Measurements from ENCODE around the gene SESN1.
"Not testable (repeated sequence)": the region's sequence is repeated elsewhere in the genome, so short reads cannot be mapped to it uniquely, and the experiment has no call there.

Gene SESN1

GRCh38 chr6:109094416-109095035 lies at the start of gene SESN1:
Gene SESN1 (minus strand): TSS chr6:109094846. CDS start chr6:109094073, 773 bp downstream.
- no peak for TF ChIP-seq CTCF (conservative IDR thresholded peaks at IDR 0.05; ENCODE audit: low read depth, low read length)
- H3K4me3 ChIP-seq (ENCODE audit: low read depth, low read length) = peak within 1 kb of the TSS; percentile 89
- peak; percentile 99 for DNase-seq (ENCODE audit: low read depth)

DNA sequence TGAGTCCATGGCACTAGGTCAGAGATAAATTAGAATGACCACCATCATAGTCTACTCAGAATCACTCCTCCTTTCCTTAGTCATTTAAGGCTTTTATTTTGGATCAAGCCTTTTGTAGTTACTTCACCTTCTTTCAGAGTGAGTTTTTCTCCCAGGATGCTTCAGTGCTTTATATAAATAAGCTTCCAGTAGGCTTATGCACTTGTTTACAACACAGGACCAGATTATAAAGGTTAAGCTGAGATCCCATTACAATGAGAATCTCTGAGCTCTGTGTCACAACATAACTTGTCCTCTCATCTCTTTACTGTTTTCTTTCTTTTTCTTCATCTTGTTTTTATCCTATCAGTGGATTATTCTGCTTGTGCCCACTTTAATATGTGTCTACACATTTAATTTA lies 48.5 kb upstream of the SESN1 start:
- TF ChIP-seq CTCF (conservative IDR thresholded peaks at IDR 0.05; ENCODE audit: low read depth, low read length) = no peak
- peak; percentile 8 for DNase-seq (ENCODE audit: low read depth)
- no peak overlapping the region for H3K4me3 ChIP-seq (ENCODE audit: low read depth, low read length)

GRCh38 chr6:109142067-109142466 lies 47.4 kb upstream of the SESN1 start:
- not testable (repeated sequence) for H3K4me3 ChIP-seq (ENCODE audit: low read depth, low read length); DNase-seq (ENCODE audit: low read depth)

DNA sequence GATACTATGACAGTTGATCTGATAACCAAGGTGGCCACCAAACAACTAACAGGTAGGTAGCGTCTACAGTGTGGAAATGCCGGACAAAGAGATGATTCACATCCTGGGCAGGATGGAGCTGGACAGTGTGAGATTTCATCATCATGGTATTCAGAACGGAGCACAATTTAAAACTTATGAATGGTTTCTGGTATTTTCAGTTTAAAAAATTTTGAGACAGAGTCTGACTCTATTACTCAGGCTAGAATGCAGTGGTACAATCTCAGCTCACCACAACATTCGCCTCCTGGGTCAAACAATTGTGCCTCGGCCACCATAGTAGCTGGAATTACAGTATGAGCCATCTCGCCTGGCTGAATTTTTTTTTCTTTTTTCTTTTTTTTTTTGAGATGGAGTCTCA lies 44.5 kb upstream of the SESN1 start:
- H3K4me3 ChIP-seq (ENCODE audit: low read depth, low read length) = no peak overlapping the region
- no peak for TF ChIP-seq CTCF (conservative IDR thresholded peaks at IDR 0.05; ENCODE audit: low read depth, low read length)
- DNase-seq (ENCODE audit: low read depth) = peak; percentile 70

DNA sequence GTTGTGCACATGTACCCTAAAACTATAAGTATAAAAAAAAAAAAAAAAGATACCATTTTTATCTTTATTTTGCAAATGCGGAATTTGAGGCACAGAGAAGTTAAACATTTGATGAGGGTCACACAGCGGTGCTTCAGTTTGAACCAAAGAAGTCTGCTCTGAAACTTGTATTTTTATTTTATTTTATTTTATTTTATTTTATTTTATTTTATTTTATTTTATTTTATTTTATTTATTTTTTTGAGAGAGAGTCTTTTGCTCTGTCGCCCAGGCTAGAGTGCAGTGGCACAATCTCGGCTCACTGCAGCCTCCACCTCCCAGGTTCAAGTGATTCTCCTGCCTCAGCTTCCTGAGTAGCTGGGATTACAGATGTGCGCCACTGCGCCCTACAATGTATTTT lies 41.9 kb upstream of the SESN1 start:
- not testable (repeated sequence) for H3K4me3 ChIP-seq (ENCODE audit: low read depth, low read length); DNase-seq (ENCODE audit: low read depth)

DNA sequence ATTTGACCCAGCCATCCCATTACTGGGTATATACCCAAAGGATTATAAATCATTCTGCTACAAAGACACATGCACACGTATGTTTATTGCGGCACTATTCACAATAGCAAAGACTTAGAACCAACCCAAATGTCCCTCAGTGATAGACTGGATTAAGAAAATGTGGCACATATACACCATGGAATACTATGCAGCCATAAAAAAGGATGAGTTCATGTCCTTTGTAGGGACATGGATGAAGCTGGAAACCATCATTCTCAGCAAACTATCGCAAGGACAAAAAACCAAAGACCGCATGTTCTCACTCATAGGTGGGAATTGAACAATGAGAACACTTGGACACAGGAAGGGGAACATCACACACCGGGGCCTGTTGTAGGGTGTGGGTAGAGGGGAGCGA lies 41.4 kb upstream of the SESN1 start:
- not testable (repeated sequence) for H3K4me3 ChIP-seq (ENCODE audit: low read depth, low read length); DNase-seq (ENCODE audit: low read depth)

- DNase-seq (ENCODE audit: low read depth); H3K4me3 ChIP-seq (ENCODE audit: low read depth, low read length): not testable (repeated sequence)
These were observed 41.0 kb upstream of the SESN1 start for GRCh38 chr6:109135600-109135999.

DNA sequence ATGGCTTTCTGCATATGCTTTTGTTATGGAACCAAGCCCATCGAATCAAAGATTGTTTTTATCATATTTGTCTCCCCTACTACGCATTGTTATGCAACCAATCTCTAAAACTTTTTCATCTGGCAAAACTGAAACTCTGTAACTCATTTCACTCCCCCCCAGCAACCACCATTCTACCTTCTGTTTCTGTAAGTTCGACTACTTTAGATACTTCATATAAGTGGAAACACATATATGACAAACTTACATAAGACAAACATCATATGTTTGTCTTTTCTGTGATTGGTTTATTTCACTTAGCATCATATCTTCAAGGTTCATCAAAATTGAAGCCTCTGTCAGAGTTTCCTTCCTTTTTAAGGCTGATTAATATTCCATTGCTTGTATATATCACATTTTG lies 35.4 kb upstream of the SESN1 start:
- no peak for DNase-seq (ENCODE audit: low read depth)
- no peak overlapping the region for H3K4me3 ChIP-seq (ENCODE audit: low read depth, low read length)
- no peak for TF ChIP-seq CTCF (conservative IDR thresholded peaks at IDR 0.05; ENCODE audit: low read depth, low read length)

- H3K4me3 ChIP-seq (ENCODE audit: low read depth, low read length) = no peak overlapping the region
- no peak for DNase-seq (ENCODE audit: low read depth)
- no peak for TF ChIP-seq CTCF (conservative IDR thresholded peaks at IDR 0.05; ENCODE audit: low read depth, low read length)
These were observed 30.9 kb upstream of the SESN1 start for GRCh38 chr6:109125504-109125903.

Data from choroid plexus epithelial cell (primary cell).